ENCODE data around the gene TMEM126B. TPM values are rescaled to one million over a fixed set of nuclear protein-coding genes. Genes with fewer than 3 reads are reported as not detected.

The TMEM126B gene
- polyA plus RNA-seq, 3 donors from 2014 or later, result 67.0 to 101 (median 68.9) TPM

GRCh38 chr11:85679576-85679975, 51.2 kb downstream of the TMEM126B start:
- Mint-ChIP-seq H3K9me3 (no peaks in the 10 kb centered on the region), H3K27me3 (ENCODE audit: low read depth in 3 of 3) (peaks cover 3 to 7% (median 7%) of the 10 kb centered on the region in 3 donors), H3K27ac (no peak overlapping the region), H3K4me1 (peaks cover 17 to 34% of the 10 kb centered on the region in 2 donors), H3K4me3 (no peak overlapping the region), H3K36me3 (no peaks in the 10 kb centered on the region)
- DNase-seq, result no peak

- Mint-ChIP-seq H3K4me1 (peaks cover 17 to 34% of the 10 kb centered on the region in 2 donors), H3K9me3 (no peaks in the 10 kb centered on the region), H3K4me3 (no peak overlapping the region), H3K27ac (peak overlapping the region in 1 of 6 donors; percentile 19), H3K27me3 (ENCODE audit: low read depth in 3 of 3) (peaks cover 3 to 14% (median 7%) of the 10 kb centered on the region in 3 donors), H3K36me3 (peaks cover 0 to 4% (median 3%) of the 10 kb centered on the region in 3 donors)
- DNase-seq, result peak; percentile 23 to 46 (median 30)
Observed at GRCh38 chr11:85680897-85681296, 52.5 kb downstream of the TMEM126B start.

GRCh38 chr11:85682330-85683305, 54.2 kb downstream of the TMEM126B start:
- H3K9me3 Mint-ChIP-seq, result no peaks in the 10 kb centered on the region
- DNase-seq, result peak; percentile 59 to 71 (median 67)

GRCh38 chr11:85685125-85685819, 56.9 kb downstream of the TMEM126B start:
- Mint-ChIP-seq H3K27ac (peak overlapping the region in 2 of 6 donors; percentile 48 to 69), H3K27me3 (ENCODE audit: low read depth in 3 of 3) (peaks cover 7 to 19% (median 8%) of the 10 kb centered on the region in 3 donors), H3K36me3 (peaks cover 1 to 14% (median 12%) of the 10 kb centered on the region in 3 donors), H3K9me3 (no peaks in the 10 kb centered on the region), H3K4me3 (no peak overlapping the region), H3K4me1 (peaks cover 16 to 33% of the 10 kb centered on the region in 2 donors)
- no peak for DNase-seq

More at GRCh38 chr11:85682330-85683305, 54.2 kb downstream of the TMEM126B start:
- H3K27ac Mint-ChIP-seq, result peak overlapping the region; percentile 57 to 91 (median 74)
- H3K36me3 Mint-ChIP-seq, result peaks cover 0 to 5% (median 4%) of the 10 kb centered on the region in 3 donors
- H3K4me1 Mint-ChIP-seq, result peaks cover 17 to 34% of the 10 kb centered on the region in 2 donors
- peak overlapping the region; percentile 86 to 91 (median 87) for H3K4me3 Mint-ChIP-seq
- peaks cover 5 to 19% (median 9%) of the 10 kb centered on the region in 3 donors for H3K27me3 Mint-ChIP-seq (ENCODE audit: low read depth in 3 of 3)

GRCh38 chr11:85685820-85686459, 57.5 kb downstream of the TMEM126B start, which contains the start of gene CCDC89:
Gene CCDC89 (minus strand): TSS chr11:85686195. CDS start chr11:85686130, 65 bp downstream.
- DNase-seq, result no peak
- peaks cover 8 to 20% (median 18%) of the 10 kb centered on the region in 3 donors for H3K36me3 Mint-ChIP-seq
- H3K4me3 Mint-ChIP-seq, result no peak within 1 kb of the TSS
- H3K27me3 Mint-ChIP-seq (ENCODE audit: low read depth in 3 of 3), result peaks cover 8 to 19% (median 9%) of the 10 kb centered on the region in 3 donors
- peak within 1 kb of the TSS in 4 of 6 donors; percentile 6 to 73 (median 58) for H3K27ac Mint-ChIP-seq
- H3K9me3 Mint-ChIP-seq, result no peaks in the 10 kb centered on the region
- peaks cover 15 to 26% of the 10 kb centered on the region in 2 donors for H3K4me1 Mint-ChIP-seq

Other genes with a start within 250 kb of the TMEM126B start
- 1 to 10 TPM in 2 of 3 donors, under 1 TPM in 1; 0.57 to 1.9 (median 1.2) TPM for gene DLG2, start 1.2 kb upstream of the TMEM126B start, polyA plus RNA-seq
- 10 to 100 TPM; 60.9 to 85.2 (median 62.0) TPM for gene TMEM126A, start 19.4 kb downstream of the TMEM126B start, polyA plus RNA-seq
- gene CREBZF, start 36.5 kb downstream of the TMEM126B start, polyA plus RNA-seq, result 10 to 100 TPM in 2 of 3 donors, 1 to 10 TPM in 1; 8.5 to 22.5 (median 11.4) TPM
- not detected for gene CCDC89, start 57.6 kb downstream of the TMEM126B start, polyA plus RNA-seq
- gene SYTL2, start 182.5 kb downstream of the TMEM126B start, polyA plus RNA-seq, result 10 to 100 TPM; 26.1 to 67.0 (median 33.3) TPM
- gene CCDC83, start 226.8 kb downstream of the TMEM126B start, polyA plus RNA-seq, result not detected